NB4 (cell line): ENCODE results near the gene OR51Q1.

Source experiments
- DNase-seq: peaks from one replicate; pipeline ENCODE4 v3.0.0; 2010; ENCODE audit warnings: low read depth
- H3K4me3 ChIP-seq: one replicate; pipeline ENCODE4 v1.5.1; 2011; ENCODE audit warnings: mild to moderate bottlenecking, low read depth, low read length, moderate library complexity
- MYC ChIP-seq: IDR thresholded peaks from 2 replicates; pipeline ENCODE4 v1.6.1; 2011; ENCODE audit warnings: low read depth, low read length
- POLR2A ChIP-seq: IDR thresholded peaks from 2 replicates; pipeline ENCODE4 v1.6.1; 2011; ENCODE audit warnings: mild to moderate bottlenecking; ENCODE audit not compliant: insufficient read length; ENCODE audit errors: extremely low read depth
- TF ChIP-seq, protein P1 (sequence below): IDR thresholded peaks from one replicate; pipeline ENCODE4 v1.5.1; 2012; ENCODE audit warnings: low read depth, low read length
- TF ChIP-seq, protein P2 (sequence below): IDR thresholded peaks from 2 replicates; pipeline ENCODE4 v1.6.1; 2011; ENCODE audit warnings: low read depth, low read length

The OR51Q1 gene

DNA sequence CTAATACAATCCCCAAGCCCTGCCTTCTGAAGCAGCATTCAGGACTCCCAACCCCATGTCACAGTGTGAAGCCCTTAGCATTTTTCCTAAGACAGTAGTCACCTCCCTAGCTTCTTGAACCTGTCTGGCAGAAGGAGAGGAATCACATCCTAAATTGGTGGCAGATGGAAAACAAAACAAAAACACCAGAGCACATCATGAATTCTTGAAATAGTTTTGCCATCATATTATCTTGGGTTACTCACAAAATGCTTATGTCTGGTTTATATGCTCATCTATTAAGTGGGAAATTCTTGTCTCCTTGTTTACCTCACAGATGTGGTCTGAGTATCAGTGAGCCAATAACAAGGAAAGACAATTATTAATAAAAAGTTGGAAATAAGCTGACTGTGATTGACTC is 23.0 kb upstream of the OR51Q1 start:
- TF ChIP-seq MYC (no peak), POLR2A (no peak)
- TF ChIP-seq, protein P1, sequence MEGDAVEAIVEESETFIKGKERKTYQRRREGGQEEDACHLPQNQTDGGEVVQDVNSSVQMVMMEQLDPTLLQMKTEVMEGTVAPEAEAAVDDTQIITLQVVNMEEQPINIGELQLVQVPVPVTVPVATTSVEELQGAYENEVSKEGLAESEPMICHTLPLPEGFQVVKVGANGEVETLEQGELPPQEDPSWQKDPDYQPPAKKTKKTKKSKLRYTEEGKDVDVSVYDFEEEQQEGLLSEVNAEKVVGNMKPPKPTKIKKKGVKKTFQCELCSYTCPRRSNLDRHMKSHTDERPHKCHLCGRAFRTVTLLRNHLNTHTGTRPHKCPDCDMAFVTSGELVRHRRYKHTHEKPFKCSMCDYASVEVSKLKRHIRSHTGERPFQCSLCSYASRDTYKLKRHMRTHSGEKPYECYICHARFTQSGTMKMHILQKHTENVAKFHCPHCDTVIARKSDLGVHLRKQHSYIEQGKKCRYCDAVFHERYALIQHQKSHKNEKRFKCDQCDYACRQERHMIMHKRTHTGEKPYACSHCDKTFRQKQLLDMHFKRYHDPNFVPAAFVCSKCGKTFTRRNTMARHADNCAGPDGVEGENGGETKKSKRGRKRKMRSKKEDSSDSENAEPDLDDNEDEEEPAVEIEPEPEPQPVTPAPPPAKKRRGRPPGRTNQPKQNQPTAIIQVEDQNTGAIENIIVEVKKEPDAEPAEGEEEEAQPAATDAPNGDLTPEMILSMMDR, result no peak
- no peak overlapping the region for H3K4me3 ChIP-seq
- DNase-seq, result no peak

DNA sequence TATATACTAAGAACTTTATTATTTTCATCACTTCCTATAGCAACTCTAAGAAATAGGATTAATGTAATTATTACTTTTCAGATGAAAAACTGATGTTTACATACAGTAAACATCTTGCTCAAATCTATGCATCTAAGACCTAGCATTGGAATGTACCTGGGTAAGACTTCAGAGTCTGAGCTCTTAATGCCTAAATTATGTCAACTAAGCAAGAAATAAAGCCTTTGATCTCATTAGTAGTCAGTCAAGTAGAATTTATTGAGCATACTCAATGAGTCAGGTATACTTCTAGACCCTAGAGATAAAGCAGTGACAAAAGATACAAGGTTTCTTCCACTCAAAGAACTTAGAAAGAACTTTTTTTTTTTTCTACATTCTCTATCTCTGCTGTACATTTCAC is 16.7 kb upstream of the OR51Q1 start:
- TF ChIP-seq, protein P2, sequence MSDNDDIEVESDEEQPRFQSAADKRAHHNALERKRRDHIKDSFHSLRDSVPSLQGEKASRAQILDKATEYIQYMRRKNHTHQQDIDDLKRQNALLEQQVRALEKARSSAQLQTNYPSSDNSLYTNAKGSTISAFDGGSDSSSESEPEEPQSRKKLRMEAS, result no peak
- TF ChIP-seq, protein P1, result no peak
- TF ChIP-seq MYC, result no peak
- no peak for TF ChIP-seq POLR2A
- H3K4me3 ChIP-seq, result no peak overlapping the region
- DNase-seq, result no peak

DNA sequence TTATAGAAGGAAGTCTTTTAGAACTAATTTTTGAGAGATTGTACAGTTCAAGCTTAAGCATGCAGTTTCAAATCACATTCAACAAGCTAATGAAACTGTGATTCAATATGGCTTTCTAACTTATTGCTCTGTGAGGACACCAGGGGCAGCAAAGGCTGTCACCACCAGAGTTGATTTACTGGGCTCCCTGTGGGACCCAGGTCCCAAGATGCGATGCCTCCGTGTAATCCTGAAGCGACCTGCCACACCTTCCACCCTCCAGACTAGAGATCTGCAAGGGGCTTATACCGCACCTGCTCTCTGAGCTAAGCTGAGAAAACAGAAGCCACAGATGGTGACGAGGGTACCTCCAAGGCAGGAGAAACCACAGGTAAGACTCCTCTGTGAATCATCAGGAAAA is 918 bp upstream of the OR51Q1 start:
- DNase-seq, result no peak
- H3K4me3 ChIP-seq, result no peak overlapping the region
- TF ChIP-seq MYC (no peak), POLR2A (no peak)
- TF ChIP-seq, protein P2, result no peak
- TF ChIP-seq, protein P1, result no peak

DNA sequence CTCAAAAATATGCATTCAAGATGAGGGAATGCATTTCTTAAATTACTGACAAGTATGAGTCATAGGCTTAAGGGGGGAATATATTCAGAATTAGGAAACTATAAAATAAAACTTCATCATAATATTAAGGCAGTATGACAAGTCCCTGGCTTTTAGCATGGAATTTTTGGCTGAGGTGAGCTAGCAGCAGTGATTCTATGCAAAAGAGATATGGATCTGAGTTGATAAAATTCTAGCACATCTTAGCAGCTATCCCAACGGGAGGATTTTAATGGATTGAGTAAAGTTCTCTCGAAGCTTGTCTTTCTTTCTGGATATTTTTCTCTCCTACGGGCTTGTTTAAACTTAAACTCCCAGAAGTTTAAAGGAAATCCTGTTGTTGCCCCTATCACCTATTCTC is 1.2 kb downstream of the OR51Q1 start:
- TF ChIP-seq POLR2A (no peak), MYC (no peak)
- TF ChIP-seq, protein P2, result no peak
- TF ChIP-seq, protein P1, result no peak
- no peak overlapping the region for H3K4me3 ChIP-seq
- DNase-seq, result no peak

DNA sequence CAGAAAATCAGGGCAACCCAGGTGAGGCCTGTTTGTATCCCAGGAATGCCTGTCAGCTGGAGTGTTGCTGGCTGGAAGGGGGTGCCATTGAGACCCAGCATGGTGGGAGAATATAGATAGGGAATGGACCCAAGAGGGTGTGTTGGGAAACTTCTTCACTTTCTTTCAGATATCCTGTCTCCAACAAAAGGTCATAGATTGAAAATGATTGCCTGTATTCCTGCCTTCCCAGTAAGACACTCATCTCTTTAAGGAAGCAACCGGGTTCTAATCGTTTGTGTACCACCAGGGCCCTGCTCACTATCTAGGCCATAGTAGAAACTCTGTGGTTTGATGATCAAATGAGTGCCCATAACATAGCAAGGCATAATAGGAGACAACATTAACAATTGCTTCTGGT is 19.5 kb downstream of the OR51Q1 start, which contains the start of gene OR51I1:
Gene OR51I1 (minus strand): TSS at position 101 of the 400 bp plus-strand sequence. CDS start 0 bp downstream, at position 101.
- no peak for DNase-seq
- no peak within 1 kb of the TSS for H3K4me3 ChIP-seq
- TF ChIP-seq, protein P1, result no peak
- TF ChIP-seq MYC, result no peak
- TF ChIP-seq, protein P2, result no peak
- TF ChIP-seq POLR2A, result no peak

DNA sequence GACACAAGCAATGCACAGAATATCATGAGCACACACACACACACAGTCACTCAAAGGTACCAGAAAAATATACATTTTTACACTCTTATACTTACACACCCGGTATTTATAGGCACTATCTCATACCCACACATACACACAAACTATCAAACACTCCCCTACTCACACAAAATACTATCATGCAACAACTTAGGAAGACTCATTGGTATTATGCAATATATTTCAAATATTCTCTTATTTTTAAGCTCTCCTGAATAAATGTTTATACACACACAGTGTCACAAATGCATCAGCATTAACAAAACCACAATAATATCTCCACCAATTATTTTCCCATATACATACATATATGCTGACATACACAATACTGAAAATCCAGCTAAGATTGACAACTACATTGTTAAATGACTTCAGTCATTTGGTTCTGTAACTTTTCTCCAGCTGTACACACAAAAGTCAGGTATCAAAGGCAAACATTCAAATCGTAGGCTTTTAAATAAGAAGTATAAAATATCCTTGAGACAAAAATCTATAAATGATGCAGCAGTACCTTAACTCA is 22.0 kb downstream of the OR51Q1 start:
- H3K4me3 ChIP-seq, result no peak overlapping the region
- no peak for DNase-seq
- no peak for TF ChIP-seq POLR2A
- TF ChIP-seq, protein P1, result no peak
